A673 (cell line): ENCODE data around the gene RRH.

ENCODE experiments used
- CTCF ChIP-seq: fragments of 300-800, 200-600 bp; sonication (generic); conservative IDR thresholded peaks from 2 replicates; pipeline ENCODE4 v1.5.1; 2017; ENCODE audit warnings: low read depth, mild to moderate bottlenecking, antibody characterized with exemption, low read length, moderate library complexity, mixed read lengths
- EZH2 ChIP-seq: fragments of 200-600 bp; sonication (generic); IDR thresholded peaks from 2 replicates; pipeline ENCODE4 v1.6.1; 2017; ENCODE audit warnings: borderline replicate concordance, low read depth, mild to moderate bottlenecking, mixed read lengths, antibody characterized with exemption, low read length; ENCODE audit not compliant: poor library complexity, severe bottlenecking

- TF ChIP-seq CTCF (no peak), EZH2 (no peak)
Observed at GRCh38 chr4:109850601-109851000, 22.8 kb downstream of the RRH start.
